NOMO-1 treated with dmso at 0.1 percent for 144 hours (cell line): ENCODE results near the gene ALCAM.

Source experiments
- DNase-seq: peaks from one replicate; lab custom pipeline; 2025; ENCODE audit not compliant: unreplicated experiment; lab: John Stamatoyannopoulos, UW

The ALCAM gene

DNA sequence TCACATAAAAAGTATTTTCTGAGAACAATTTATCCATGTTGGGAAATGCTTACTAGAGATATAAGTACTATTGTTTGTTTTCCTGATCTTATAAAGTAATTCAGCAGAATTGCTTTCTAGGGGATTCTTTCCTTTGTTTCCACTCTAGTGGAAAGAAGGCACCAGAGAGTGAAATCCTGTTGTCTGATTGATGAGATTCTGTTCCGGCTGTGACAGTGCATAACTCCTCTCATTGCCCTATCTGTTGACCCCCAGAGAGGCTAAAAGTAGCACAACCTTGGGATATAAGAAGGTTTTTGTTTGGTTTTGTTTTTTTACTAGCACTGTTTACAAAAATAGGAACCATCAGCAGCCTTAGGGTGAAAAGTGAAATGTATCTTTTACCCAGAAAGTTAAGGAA is 114.1 kb downstream of the ALCAM start:
- DNase-seq, result no peak

DNA sequence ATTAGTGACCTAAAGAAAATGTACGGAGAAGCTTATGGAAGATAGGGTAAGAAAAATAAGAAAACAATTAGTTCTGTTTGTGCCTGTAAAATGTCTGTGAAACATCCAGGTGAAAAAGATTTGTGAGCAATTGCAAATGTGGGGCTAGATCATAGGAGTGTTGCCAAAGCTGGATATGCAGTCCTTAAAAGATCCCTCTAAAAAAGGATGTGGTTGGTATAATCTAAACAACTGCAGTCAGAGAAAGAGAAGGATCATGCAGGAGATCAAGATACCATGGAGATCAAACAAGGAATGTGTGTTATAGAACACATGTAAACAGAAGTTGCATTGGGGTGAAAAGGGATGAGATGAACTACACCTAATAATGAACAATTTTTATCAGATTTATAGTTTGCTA is 116.8 kb downstream of the ALCAM start:
- DNase-seq, result no peak

DNA sequence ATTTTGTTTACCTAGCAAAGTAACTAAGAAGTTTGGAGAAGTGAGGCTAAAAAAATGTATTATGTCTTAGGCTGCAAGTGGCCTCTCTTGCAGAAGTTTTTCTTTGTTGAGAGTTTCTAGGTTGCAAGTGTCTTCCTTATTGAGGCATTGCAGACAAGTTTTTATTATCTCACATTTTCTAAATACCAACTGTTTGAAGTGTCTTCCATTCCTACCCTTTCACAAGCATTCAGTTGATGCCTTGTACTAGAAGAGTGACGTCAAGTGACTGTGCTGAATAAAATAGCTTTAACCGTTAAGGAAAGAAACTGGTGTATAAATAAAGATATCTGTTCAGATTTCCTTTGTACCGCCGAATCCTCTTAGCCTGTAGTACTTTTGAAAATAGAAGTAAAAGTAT is 123.3 kb downstream of the ALCAM start:
- no peak for DNase-seq

DNA sequence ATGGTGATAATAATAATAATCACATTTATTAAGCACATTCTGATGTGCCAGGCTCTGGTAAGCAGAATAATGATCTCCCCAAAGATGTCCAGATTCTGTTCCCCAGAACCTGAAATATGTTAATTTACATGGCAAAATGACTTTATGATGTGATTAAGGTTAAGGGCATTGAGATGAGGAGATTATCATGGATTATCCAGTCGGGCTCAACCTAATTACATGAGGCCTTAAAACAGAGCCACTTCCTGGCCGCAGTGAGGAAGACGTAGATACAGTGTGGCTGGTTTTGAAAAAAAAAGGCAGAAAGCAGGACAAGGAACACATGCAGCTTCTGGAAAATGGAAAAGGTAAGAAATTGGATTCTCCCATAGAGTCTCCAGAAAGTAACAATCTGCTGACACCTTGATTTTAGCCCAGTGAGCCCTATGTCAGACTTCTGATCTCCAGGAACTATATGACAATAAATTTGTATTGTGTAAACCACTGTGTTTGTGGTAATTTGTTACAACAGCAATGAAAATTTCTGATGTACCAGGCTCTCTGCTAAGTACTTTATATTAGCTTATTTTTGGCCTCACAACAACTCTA is 126.7 kb downstream of the ALCAM start:
- DNase-seq, result no peak

DNA sequence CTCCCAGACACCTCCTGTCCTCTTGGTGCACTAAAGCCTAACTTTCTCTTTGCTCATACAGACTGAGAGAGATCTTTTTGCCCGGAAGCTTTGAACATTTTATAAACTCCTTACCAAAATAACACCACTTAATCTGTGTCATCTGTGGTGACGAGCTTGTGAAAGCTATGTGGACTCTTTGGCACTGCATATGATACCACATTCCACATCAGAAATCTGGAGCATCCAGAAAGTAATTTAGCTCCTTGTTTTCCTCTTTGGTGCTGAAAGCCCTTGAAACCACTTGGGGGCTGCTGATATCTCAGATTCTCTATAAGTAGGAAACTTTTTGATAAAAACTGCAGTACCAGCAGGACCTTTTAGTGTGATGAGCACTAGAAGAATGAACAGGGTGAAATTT is 128.3 kb downstream of the ALCAM start:
- no peak for DNase-seq

DNA sequence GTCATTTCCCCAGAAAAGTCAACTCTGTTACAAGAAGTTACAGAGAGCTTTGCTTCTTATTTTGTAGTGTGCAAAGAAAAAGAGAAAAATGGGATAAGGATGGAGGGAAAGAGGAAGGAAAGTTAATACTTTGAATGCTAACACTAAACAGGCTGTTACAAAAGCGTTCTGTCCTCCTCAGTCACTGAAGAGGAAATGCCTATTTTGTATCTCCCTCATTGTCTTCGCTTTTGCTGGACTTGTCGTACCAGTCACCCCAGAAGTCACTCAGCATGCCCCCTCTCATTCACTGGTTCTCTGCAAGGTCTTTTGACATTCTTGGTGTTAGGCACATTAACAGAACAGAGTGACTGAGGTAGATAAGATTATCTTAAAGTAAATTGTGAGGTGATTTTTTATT is 129.6 kb downstream of the ALCAM start:
- no peak for DNase-seq

DNA sequence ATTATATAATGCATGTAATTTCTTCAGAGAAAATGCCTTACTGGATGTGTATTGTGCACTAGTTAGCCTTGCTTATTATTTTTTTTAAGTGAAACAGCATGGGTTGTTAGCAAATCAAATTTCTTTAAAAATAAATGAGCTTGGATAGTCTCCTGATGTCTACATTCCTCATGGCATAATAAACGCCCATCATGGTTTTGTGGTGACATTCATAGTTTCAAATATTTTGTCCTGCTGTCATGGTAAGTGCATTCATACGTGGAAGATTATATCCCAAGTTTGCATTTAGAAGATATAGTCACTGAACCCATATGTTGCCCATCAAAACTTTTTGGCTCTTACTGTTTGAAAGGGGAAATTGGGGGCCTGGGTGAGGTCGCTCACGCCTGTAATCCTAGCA is 130.7 kb downstream of the ALCAM start:
- DNase-seq, result no peak

DNA sequence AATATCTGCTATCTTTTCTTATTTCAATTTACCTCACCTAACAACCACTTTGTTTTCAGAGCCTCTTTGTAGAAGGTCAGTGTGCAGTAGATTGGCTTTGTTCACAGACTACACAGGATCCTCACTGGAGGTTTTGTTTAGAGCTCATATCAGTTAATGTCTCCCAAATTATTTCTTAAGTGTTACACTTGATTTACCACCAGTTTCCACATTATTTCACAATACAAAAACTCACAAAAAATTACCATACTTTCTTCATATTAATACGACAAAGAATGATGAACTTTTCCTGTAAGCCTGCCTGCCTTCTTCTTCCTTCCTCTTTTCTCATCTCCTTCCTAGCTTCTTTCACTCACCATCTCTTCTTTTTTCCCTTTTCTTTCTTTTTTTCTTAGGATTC is 133.3 kb downstream of the ALCAM start:
- no peak for DNase-seq

DNA sequence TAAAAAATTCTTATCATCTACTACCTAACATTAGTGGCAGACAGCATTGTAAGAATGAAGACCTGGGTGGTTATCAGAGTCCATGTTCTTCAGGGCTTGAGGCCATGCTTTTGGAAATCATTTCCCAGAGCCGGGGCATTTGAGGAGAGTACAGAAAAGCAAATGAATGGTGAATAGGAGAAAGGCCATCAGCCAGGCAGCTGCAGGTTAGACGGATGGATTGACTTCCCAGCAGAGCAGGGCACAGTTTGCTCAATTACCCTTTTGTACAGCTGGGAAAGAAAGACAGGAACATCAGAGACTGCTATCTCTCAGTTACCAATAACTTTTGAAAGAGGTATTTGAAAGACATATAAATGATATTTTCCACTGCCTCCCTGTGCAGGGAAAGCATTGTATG is 135.6 kb downstream of the ALCAM start:
- DNase-seq, result no peak

DNA sequence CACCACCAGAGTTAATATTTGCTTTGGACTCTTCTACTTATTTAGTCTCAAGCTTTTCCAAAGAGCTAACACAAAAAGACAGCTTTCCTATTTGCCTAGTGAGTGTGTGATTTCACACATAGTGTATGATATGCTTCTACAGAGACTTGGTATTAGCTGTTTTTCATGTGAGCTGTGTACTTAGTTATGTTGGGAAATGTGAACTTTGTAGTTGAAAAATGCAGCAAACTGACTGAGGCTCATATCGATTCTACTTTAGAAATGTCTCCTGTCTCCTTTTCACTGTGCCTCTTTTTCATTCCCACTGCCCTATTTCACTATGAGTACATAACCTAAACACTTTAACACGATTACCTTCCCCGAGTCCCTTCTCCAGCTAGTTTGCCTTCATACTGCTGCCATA is 136.5 kb downstream of the ALCAM start:
- no peak for DNase-seq

DNA sequence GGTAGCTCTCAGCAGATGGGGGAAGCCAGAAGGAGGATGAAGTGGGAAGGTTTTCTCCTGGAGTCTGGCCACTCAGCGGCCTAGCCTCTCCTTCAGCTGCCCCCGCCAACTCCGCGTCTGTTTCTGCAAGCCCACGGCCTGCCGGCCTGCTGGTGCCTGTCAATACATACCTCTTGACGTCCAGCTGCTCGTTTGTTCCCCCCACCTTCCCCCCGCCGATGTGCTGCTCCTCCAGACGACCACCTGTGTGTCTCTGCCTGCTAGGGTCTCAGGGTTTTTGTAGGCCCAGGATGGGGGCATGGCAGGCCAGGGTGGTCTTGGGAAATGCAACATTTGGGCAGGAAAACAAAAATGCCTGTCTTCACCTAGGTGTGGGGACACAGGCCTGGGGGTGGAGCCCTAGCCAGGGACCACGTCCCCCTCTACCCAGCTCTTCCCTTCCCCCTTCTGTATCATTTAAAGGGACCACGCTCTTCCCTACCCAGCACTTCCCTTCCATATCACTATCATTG is 137.8 kb downstream of the ALCAM start:
- no peak for DNase-seq

DNA sequence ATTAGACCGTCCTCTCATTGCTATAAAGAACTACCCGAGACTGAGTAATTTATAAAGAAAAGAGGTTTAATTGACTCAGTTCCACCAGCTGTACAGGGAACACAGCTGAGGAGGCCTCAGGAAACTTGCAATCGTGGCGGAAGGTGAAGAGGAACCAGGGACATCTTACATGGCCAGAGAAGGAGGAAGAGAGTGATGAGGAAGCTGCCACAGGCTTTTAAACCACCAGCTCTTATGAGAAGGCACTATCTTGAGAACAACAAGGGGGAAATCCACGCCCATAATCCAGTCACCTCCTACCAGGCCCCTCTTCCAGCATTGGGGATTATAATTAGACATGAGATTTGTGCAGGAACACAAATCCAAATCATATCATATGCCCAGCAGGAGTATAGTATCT is 138.5 kb downstream of the ALCAM start:
- peak; percentile 42 for DNase-seq

DNA sequence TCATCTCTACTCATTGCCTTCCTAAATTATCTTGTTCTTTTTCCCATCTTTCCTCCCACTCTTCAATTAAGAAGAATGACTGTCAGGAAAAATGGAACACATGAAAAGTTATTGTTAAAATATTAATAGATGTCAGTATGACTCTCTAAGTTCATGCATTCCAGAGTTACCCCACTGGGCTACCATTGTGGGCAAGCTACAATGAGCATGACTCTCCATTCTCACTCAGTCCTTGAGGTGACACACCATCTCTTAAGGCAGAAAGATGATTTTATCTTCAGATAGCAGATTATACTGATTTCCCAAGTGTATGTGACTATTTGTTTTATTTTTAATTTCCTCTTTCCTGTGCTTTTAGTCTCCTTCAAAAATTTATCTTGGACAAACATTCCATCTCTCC is 144.3 kb downstream of the ALCAM start:
- DNase-seq, result no peak

DNA sequence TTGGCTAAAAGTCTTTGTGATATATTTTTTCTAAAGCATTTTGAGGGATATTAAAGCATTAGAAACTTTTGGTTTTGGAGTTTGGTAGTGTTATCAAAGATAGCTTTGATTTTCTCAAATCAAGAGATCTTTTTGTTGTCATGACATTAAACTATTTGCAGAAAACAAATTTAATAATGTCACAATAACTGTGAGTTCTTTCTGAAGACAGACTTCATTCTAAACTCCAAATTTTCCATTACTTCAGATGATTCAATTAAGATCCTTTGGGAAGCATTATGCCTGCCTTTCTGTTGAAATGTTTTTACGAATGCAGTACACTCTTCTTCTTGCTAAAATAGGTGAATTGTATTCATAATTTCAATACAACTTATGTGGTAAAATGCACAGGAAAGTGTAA is 145.4 kb downstream of the ALCAM start:
- DNase-seq, result no peak

DNA sequence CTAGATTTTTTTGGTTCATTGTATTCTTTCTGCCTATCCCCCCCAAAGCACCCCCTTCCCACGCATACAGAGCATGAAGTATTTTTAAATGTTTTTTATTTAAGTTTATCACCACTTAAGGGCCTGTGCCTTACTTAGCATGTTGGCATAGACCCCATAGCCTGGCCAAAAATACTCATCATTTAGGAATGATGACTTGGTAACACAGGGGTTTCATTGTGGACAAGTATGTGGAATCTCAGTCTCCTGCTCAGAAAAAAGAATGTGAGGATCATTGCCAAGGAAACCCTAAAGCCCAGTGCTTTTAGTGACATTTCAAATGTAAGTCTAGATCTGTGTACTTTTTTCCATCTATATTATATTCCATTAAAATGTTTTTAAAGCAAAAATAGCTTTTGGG is 146.3 kb downstream of the ALCAM start:
- DNase-seq, result no peak

DNA sequence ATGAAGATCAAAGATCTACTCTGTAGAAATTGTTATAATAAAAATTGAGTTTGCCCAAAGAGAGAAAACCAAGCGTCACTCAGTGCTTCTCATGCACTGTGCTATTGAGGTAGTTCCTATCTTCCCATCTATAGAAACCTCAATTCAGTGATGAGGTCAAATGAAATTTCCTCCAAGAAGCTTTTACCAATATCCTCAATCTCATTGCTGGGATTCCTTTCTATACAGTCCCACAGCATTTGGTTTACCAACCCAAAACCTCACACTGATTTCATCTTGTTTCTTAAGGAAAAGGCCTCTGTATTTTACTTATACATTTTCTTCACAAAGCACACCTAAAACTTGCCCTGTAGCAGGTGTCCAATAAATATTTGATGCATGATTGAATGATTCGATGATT is 147.2 kb downstream of the ALCAM start:
- no peak for DNase-seq

DNA sequence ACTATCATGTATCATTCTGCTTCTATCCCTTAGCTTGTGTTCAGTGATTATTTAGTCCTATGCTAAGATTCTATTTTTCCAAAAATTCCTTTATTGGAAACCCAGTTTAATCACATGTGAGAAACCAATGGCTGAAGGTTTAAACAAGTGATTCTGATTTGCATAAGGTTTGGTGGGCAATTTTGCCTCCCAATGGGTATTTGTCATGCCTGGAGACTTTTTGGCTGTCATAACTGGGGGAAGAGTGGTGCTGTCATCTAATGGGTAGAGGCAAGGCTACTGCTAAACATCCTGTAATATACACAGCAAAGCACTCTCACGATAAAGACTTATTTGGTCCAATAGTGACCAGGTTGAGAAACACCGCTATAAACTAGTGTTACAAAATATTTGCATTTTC is 148.7 kb downstream of the ALCAM start:
- no peak for DNase-seq

DNA sequence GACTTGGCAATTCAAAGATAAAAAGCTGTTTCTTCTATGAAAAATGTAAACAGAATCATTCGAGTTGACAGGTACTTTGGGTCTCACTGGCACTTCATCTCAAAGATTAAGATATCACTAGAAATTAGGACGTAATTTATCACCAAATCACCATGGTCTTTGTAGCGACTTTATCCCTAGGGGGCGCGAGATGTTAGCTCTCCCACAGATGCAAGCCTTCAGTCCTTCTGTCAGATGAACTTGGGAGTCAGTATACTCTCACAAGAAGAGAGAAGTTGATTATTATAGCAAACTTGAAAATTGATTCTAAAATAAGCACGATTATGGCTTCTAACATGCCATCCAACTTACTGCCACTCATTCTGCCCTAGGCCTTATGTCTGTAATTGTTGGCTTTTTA is 150.3 kb downstream of the ALCAM start:
- no peak for DNase-seq

DNA sequence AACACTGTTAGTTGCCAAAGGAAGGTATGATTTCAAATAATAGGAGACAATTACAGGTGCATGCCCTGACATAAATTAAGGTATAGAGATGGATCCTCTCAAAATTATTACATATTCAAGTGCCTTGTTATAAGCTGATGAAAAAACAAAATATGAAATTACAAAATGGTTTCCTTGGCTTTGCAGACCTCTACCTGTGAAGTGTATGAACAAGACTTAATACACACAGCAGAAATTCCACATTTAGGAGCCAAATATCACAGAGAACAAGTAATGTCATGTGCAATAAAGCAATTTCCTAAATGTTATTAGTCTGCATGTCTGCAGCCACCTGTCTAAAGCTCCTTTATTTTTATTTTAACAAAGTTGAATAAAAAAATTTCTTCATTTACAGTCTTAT is 151.5 kb downstream of the ALCAM start:
- DNase-seq, result no peak

DNA sequence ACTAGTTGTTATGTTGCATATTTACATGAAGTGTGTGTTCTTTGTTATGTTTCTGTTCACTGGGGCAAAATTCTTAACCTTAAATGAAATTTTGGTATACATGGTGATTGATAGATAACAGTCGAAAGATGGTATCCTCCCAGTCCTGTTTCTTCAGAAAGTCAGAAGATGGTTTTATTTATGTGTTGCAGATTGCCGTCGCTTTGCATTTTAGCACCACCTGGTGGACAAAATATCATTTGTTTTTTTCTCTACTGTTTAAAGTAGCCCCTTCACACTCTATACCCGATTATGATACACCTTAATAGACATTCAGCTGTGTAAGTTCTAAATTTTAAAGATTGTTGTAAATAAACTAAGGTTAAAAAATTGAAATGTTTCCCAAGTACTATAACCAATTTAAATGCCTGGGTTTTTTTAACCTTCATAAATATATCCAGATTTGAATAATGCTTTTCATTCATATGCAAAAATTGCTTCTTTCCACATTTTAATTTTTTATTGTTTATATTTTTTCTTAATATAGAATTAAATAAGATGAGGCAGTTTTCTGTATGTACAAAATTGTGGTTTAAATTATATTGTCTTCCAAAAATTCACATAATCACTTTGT is 152.2 kb downstream of the ALCAM start:
- DNase-seq, result peak; percentile 40

DNA sequence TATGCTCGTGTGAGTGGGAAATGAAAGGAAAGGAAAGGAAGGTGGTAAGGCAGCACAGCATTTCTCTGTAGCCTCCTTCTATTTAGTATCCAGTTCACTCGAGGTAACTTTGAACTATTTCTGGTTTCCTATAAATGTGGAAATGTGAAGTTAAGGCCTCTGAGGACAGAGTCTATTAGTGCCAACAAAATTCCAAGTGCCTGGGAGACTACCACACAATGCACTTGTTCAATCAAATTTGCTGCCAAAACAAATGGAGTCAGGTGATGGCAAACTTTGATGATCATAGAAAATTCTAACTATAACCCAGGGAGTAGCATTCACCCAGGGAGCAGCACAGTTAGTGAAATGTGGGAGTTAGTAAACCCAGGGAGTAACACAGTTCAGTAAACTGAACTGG is 155.1 kb downstream of the ALCAM start:
- no peak for DNase-seq

DNA sequence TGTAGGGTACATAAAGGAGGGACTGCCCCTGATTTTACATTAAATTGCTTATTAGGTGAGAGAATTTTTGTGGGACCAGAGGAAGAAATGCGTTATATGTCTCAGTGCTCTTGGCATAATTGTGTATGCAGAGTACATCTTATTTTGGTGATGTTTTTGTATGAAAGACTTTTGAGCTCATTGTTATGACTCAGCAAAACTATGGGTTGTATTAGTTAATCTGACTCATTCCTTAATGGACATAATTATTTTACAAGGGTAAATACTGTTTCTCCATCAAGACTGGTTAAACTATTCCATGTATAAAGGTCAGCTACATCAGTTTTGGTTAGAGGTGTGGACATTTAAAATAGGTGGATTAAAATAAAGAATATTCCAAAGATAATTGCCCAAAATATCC is 156.8 kb downstream of the ALCAM start:
- DNase-seq, result no peak

DNA sequence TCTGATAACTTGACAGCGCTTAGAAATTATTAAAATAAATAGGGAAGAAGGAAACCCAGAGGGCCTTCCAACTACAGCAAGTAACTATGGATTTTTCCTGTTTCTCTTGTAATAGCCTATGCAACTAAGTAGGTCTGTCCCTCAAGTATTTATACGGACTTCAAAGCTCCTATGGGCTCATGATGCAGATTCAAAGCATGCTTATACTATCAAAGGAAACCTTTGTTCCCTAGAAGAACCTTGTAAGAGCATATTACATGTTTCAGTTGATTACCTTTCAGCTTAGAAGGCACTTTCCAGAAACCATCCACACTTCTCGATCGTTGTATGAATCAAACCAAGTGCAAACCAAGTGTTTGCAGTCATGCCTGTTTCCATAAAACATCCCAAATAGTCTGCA is 158.8 kb downstream of the ALCAM start:
- no peak for DNase-seq
